Heart left ventricle (tissue), 16 donors: ENCODE data around the gene WNT10A. TPM values are rescaled to one million over a fixed set of nuclear protein-coding genes. Genes with fewer than 3 reads are reported as not detected.
A peak's percentile ranks its signal among the peaks of the same experiment; 100 is the strongest.

Source experiments
- ATAC-seq, 4 donors: fragments of 200-7000 bp; cut with Tn5 transposase; one replicate each; pipeline ENCODE4 v1.9.1; 2020 to 2022; ENCODE audit warnings: moderate library complexity in 4 of 4, mild to moderate bottlenecking in 3 of 4, moderate number of reproducible peaks in 1 of 4
- DNase-seq, 5 donors: peaks; one replicate each; pipeline ENCODE4 v3.0.0-alpha.2; 2020
- H3K27ac ChIP-seq, 12 donors: fragments of 200-600 bp; sonication (generic) in 4 of 12; one replicate each; pipeline versions ENCODE4 v1.5.0 to v1.8.0; 2016 to 2022; ENCODE audit warnings: mild to moderate bottlenecking in 2 of 12
- H3K27me3 ChIP-seq, 9 donors: fragments of 200-600 bp; sonication (generic) in 2 of 9; one replicate each; pipeline versions ENCODE4 v1.5.1 to v1.8.0; 2016 to 2022; ENCODE audit warnings: mild to moderate bottlenecking in 3 of 9
- H3K36me3 ChIP-seq, 9 donors: fragments of 200-600 bp; sonication (generic) in 2 of 9; one replicate each; pipeline versions ENCODE4 v1.5.0 to v1.8.0; 2018 to 2022; ENCODE audit warnings: mild to moderate bottlenecking in 2 of 9
- H3K4me1 ChIP-seq, 12 donors: fragments of 200-600 bp; sonication (generic) in 4 of 12; one replicate each; pipeline versions ENCODE4 v1.5.0 to v1.8.0; 2016 to 2022; ENCODE audit warnings: mild to moderate bottlenecking in 3 of 12
- H3K4me3 ChIP-seq, 12 donors: fragments of 200-600 bp; sonication (generic) in 4 of 12; one replicate each; pipeline versions ENCODE4 v1.5.0 to v1.8.0; 2017 to 2022; ENCODE audit warnings: mild to moderate bottlenecking in 9 of 12, moderate library complexity in 4 of 12
- H3K9me3 ChIP-seq, 12 donors: fragments of 200-600 bp; sonication (generic) in 4 of 12; one replicate each; pipeline versions ENCODE4 v1.5.0 to v1.8.0; 2016 to 2022; ENCODE audit warnings: mild to moderate bottlenecking in 1 of 12
- CTCF ChIP-seq, 12 donors: fragments of 200-600 bp; sonication (generic) in 4 of 12; IDR thresholded peaks; one replicate each; pipeline versions ENCODE4 v1.5.0 to v1.8.0; 2018 to 2022; ENCODE audit warnings: antibody characterized with exemption in 12 of 12, mild to moderate bottlenecking in 5 of 12
- POLR2A ChIP-seq, 2 donors: fragments of 450-650 bp; IDR thresholded peaks; one replicate each; pipeline ENCODE4 v1.6.1; 2017; ENCODE audit warnings: antibody characterized with exemption in 2 of 2, mild to moderate bottlenecking in 2 of 2, moderate library complexity in 2 of 2
- WGBS, 4 donors: extraction: QIAGEN DNeasy Blood & Tissue Kit in 2 of 4; methylation state at CpG; one replicate each; pipeline versions ENCODE4 v1.1.5 to v1.1.7; 2013 to 2018; 5-methylcytosine and 5-hydroxymethylcytosine counted together
- intact Hi-C, 10 donors: fragments of 100-400 bp; cut with DNase I; formaldehyde crosslinking; loops; one replicate each; pipeline versions ENCODE4 v1.11.1 to v1.14.2; 2022
- polyA plus RNA-seq, 2 donors: library from polyadenylated mRNA; stranded (reverse); fragments of 200-250 nt; gene quantifications; one replicate each; pipeline ENCODE4 v1.2.3, GENCODE V29; 2013
- total RNA-seq, 9 donors: library from RNA; depleted of rRNA in 2 of 9; stranded (reverse); fragments of >200 nt in 2 of 9; fragmentation: NEBNext Ultra II Directional in 3 of 9; extraction: Animal tissue kit (Norgen Biotek cat#: 25700) in 3 of 9; gene quantifications; one replicate each; pipeline versions ENCODE4 v1.1.0 to v1.2.4, GENCODE V29; 2016 to 2023
- donor health status: ischemic (EF 13 %, LVEDD 7.1; RV severe dilation, severe dysfunction).
- donor health status: healthy with polysubstance abuse.
- donor health status: DM: no; HTN: yes; CAD: no.
- donor health status: DM: no; HTN: no; CAD: no.
- donor health status: ischemic (EF 25% LVEDD 6.9; RV normal size, moderate dysfunction).
- donor health status: ischemic (EF 25% LVEDD 5.7; RV mildly dilated, moderate dysfunction).
- donor health status: healthy.
- donor health status: DM: yes; HTN: yes; CAD: no.
- donor health status: ischemic (EF 35%, LVEDD 5.7; RV mildly dilated, moderate dysfunction).
- donor health status: nonischemic (EF 11% LVEDD 7.7; RV severe dilation, severe dysfunction).
- donor health status: DM: yes; HTN: yes; CAD: no.
- donor health status: PGD.
- donor health status: ischemic (EF 29% LVEDD 5.4; RV normal size, mild dysfunction).
- donor health status: nonischemic (EF 23%, LVEDD 6.1; RV moderate dilation, normal function).

WNT10A gene
- total and polyA plus RNA-seq, 11 donors = 0.08 to 1.3 (median 0.16) TPM; not detected in 8

- no peak for DNase-seq
- TF ChIP-seq POLR2A (IDR thresholded peaks at IDR 0.05) (no peak), CTCF (IDR thresholded peaks at IDR 0.05) (no peak)
- H3K36me3 ChIP-seq = no peaks in the 10 kb centered on the region
- ATAC-seq = no peak
- H3K27me3 ChIP-seq = peaks cover 22 to 48% (median 38%) of the 10 kb centered on the region in 9 donors
- no peaks in the 10 kb centered on the region for H3K9me3 ChIP-seq
- H3K4me3 ChIP-seq = no peak overlapping the region
- H3K4me1 ChIP-seq = peaks cover 0 to 19% (median 7%) of the 10 kb centered on the region in 12 donors
- no peak overlapping the region for H3K27ac ChIP-seq
- intact Hi-C loops = no loop called here
- WGBS, 4 donors = 43 to 58% (median 49%) methylated on average over 19 of the region's 19 CpGs
These were observed 10.9 kb downstream of the WNT10A start for GRCh38 chr2:218891275-218892135.

- Histone ChIP-seq H3K27ac (peak overlapping the region in 1 of 12 donors; percentile 58), H3K4me3 (peak overlapping the region in 11 of 12 donors; percentile 21 to 53 (median 30)), H3K4me1 (peaks cover 0 to 32% (median 14%) of the 10 kb centered on the region in 12 donors), H3K27me3 (peaks cover 35 to 61% (median 52%) of the 10 kb centered on the region in 9 donors), H3K36me3 (no peaks in the 10 kb centered on the region), H3K9me3 (no peaks in the 10 kb centered on the region)
- intact Hi-C loops = no loop called here
- 0 to 3% (median 1%) methylated on average over 11 to 72 of the region's 72 CpGs for WGBS, 4 donors
- peak in 8 of 12 donors; percentile 26 to 49 (median 34) for TF ChIP-seq CTCF (IDR thresholded peaks at IDR 0.05)
- TF ChIP-seq POLR2A (IDR thresholded peaks at IDR 0.05) = no peak
- DNase-seq = peak; percentile 42 to 81 (median 55)
- peak in 3 of 4 donors; percentile 61 to 88 (median 68) for ATAC-seq
These were observed 12.2 kb downstream of the WNT10A start for GRCh38 chr2:218892693-218893348.

DNA sequence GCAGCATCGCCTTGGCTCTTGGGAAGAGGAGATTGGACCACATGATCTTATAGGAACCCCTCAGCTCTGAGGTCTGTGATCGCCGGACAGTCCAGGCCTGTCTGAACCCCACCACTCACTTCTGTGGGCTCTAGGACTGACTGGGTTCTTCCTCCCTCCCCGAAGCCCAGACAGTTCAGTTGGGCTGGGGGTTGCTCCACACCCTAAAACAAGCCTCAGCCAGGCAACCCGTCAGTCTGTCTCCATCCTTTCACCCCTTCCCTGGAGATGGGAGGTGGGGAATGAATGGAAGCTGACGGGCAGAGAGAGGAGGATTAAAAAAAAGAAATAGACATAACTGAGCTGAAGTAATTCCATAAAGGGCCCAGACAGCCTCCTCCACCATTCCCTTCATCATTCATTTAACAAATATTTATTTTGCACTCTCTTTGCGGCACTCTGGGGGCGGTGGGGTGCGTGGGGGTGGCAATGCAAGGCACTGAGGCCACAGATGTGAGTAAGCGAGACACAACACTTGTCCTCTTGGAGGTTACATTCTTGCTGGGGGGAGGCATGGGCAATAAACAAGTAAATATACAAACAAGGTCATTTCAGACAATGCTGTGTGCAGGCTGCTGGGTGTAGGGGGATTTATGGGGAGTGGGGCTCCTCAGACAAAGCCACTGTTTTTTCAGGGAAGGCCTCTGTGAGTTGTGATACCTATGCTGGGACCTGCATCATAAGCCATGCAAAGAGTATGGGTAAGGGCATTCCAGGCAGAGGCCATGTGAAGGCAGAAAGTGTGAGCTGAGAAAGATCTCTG is 12.9 kb downstream of the WNT10A start:
- Histone ChIP-seq H3K4me3 (peak overlapping the region in 9 of 12 donors; percentile 22 to 53 (median 36)), H3K27me3 (peaks cover 41 to 68% (median 59%) of the 10 kb centered on the region in 9 donors)
- ATAC-seq = no peak

More for the DNA sequence above, 12.9 kb downstream of the WNT10A start:
- Histone ChIP-seq H3K4me1 (peaks cover 0 to 40% (median 19%) of the 10 kb centered on the region in 12 donors), H3K27ac (peak overlapping the region in 1 of 12 donors; percentile 58), H3K36me3 (no peaks in the 10 kb centered on the region), H3K9me3 (no peaks in the 10 kb centered on the region)
- DNase-seq = no peak
- TF ChIP-seq POLR2A (IDR thresholded peaks at IDR 0.05) (no peak), CTCF (IDR thresholded peaks at IDR 0.05) (no peak)
- intact Hi-C loops = no loop called here
- 32 to 47% (median 34%) methylated on average over 7 to 10 of the region's 10 CpGs for WGBS, 4 donors
